Measurements from ENCODE around the gene RAPGEF6.

DNA sequence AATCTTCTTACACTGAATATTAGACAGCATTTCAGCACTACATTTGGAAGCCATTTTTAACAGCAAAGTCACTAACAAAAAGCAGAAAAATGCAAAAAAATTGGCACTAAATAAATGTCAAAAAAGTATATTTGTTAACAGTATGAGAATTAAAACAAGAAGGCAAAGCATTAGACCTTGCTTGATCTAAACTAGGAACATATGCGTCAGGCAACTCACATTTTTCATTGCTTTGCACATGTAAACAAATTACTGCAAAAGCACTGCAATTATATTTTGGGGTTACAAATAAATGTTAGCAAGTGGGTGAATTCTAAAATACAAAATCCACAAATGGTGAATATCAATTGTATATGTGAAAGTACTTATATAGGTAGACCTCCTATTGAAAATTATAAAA is 49.0 kb upstream of the RAPGEF6 start:
- TF ChIP-seq, protein P1, sequence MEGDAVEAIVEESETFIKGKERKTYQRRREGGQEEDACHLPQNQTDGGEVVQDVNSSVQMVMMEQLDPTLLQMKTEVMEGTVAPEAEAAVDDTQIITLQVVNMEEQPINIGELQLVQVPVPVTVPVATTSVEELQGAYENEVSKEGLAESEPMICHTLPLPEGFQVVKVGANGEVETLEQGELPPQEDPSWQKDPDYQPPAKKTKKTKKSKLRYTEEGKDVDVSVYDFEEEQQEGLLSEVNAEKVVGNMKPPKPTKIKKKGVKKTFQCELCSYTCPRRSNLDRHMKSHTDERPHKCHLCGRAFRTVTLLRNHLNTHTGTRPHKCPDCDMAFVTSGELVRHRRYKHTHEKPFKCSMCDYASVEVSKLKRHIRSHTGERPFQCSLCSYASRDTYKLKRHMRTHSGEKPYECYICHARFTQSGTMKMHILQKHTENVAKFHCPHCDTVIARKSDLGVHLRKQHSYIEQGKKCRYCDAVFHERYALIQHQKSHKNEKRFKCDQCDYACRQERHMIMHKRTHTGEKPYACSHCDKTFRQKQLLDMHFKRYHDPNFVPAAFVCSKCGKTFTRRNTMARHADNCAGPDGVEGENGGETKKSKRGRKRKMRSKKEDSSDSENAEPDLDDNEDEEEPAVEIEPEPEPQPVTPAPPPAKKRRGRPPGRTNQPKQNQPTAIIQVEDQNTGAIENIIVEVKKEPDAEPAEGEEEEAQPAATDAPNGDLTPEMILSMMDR (IDR thresholded peaks at IDR 0.05): no peak
- no peak for TF ChIP-seq POLR2A (IDR thresholded peaks at IDR 0.05)

All from adrenal gland (tissue), 5 donors.